GM18526 (cell line): ENCODE data around the gene JARID2.

Source experiments
- POLR2A ChIP-seq: IDR thresholded peaks from 3 replicates; pipeline ENCODE4 v1.6.1; 2011; ENCODE audit not compliant: insufficient read length; ENCODE audit errors: extremely low read depth

The JARID2 gene

GRCh38 chr6:15303920-15304291 lies 58.0 kb downstream of the JARID2 start:
- TF ChIP-seq POLR2A: no peak

- TF ChIP-seq POLR2A: no peak
These were observed 58.6 kb downstream of the JARID2 start for GRCh38 chr6:15304337-15305042.

DNA sequence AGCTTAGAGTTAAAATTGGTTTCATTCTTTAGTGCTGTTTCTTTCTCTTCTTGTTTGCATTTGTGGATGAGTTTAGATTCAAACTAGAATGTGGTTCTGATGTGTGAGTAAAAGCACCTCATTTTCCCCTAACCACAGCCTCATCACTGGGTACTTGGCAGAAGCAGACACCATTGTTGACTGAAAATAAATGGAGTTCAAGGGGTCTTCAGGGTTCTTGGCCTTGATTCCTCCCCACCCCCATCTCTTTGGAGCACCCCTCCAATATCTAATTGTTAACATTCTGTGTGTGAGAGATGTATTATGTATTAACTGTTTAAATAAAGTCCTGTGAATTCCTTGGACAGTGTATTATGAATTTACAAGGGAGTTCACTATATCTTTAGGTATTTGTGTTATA lies 59.6 kb downstream of the JARID2 start:
- no peak for TF ChIP-seq POLR2A

DNA sequence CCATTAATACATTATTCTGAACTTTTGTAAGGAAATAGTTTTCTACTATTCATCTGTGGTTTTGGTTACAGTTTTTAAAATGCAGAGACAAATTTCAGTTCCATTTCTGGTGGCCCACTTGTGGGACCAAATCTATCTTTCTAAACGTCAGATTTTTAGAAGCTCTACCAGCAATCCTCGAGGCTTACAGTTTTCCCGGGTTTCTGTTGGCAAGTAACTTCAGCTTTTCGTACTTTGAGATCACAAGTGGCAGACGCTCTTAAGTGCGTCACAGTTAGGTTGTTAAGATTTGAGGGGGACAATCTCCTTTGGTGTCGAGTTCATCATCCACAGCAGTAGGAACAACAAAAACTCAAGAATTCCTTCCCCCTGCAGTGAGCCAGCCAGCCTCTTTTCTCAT lies 60.0 kb downstream of the JARID2 start:
- TF ChIP-seq POLR2A: no peak

- TF ChIP-seq POLR2A: no peak
These were observed 62.8 kb downstream of the JARID2 start for GRCh38 chr6:15308435-15309213.

GRCh38 chr6:15309611-15310283 lies 63.9 kb downstream of the JARID2 start:
- no peak for TF ChIP-seq POLR2A

DNA sequence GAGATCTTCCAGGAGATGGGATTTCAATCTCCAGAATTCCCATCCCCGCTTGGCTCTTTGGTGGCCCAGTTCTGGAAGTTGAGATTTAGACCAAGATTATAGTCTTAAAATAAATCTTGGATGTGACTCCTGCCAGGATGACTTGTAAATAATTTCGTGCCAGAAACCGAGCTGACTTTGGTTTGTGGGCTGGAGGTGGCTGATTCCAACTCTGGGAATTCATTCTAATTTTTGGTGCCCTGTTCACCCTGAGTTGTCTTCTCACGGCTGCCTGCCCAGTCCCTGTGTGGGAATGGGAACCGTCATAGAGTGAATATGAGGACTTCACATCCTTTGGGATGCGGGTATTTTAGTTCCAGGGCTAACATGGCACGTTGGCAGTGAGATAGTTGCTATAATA lies 64.8 kb downstream of the JARID2 start:
- no peak for TF ChIP-seq POLR2A

DNA sequence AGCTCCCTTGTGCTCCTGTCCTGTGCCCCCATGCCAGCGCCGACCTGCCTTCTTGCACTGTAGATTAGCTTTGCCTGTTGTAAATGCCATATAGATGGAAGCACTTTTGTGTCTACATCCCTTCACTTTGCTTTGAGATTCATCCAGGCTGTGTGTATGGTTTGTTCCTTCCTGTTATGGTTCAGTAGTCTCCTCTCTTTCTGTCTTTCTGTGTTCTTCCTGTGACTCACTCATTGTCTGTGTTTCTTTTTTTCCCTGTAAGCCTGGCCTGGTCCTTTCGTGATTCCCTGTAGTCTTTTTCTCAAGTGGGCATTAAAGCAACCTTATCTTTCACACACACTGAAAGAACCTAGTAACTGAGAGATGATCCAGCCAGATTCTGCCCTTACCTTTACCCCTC lies 66.6 kb downstream of the JARID2 start:
- TF ChIP-seq POLR2A: no peak

DNA sequence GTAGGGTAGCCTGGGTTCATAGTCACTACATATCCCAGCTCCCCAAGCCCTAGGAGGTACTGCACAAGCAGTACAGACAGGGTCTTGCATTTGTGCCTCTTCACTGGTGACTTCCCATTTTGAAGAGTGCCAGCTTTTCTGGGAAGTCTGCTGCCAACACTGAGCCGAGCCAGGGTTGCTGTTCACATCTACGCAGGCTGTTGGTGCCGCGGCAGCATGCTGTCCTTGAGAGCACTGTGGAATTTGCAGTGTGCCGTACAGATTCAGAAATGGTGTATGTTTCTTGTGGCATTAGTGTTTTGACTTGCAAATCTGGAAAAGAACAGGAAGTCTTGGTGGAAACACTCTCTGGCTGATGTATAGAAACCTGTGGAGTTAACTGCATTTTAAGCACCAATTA lies 67.5 kb downstream of the JARID2 start:
- peak; percentile 27 for TF ChIP-seq POLR2A

GRCh38 chr6:15316754-15317153 lies 70.9 kb downstream of the JARID2 start:
- no peak for TF ChIP-seq POLR2A

DNA sequence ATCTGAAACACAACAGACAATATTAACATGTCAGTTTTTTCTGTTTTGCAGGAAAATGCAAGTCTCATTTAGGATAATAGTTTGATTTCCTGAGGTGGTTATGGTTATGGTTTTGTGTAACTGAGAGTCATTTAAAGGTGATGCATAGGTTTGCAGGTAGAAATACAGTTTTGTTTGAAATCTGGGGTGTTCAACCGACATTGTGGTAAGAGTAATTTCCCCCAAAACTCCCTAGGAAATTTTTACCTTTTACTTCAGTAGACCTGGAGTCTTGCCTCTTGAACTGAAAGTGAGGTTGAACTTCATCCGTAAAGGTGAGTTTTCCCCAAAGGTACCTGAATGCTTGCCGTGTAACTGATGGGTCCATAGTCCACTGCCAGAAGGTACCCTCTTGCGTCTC lies 71.4 kb downstream of the JARID2 start:
- no peak for TF ChIP-seq POLR2A

DNA sequence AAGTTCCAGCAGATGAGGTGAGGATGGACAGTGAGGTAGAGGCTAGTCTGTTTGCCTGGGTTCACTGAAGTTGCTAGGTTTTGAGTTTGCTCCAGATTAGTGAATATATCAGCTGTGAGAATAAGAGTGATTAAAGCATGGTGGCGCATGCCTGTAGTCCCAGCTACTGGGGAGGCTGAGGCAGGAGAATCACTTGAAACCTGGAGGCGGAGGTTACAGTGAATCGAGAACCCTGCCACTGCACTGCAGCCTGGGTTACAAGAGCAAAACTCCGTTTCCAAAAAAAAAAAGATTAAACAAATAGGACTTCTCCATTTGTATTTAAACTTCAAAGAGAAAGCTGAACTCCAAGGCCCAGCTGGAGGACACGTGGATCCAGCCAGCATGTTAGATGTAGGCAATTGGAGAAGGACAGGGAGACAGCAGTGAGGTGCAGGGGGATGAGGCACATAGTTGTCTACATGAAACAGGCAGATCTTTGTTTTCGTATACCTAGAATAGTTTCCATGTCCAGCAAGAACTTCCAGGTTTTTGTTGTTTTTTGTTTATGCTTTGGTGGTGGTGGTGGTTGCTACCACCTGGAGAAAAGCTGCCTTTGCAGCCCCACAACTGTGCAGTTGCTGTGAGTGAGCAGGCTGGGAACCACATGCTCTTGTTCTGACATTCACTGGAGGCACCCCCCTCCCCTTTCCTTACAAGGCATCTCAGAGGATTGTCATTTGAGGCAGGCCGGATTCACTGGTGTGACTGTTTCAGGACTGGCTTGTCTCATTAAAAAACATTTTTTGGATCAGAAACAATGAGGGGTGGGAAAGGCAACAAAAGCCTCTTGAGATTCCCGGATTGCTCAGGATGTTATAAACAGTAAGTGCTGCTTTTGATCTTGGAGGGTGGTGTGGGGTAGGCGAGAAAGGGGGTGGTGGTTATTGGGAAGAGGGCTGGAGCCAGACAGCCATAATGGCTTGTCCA lies 72.3 kb downstream of the JARID2 start:
- no peak for TF ChIP-seq POLR2A

GRCh38 chr6:15319677-15320076 lies 73.8 kb downstream of the JARID2 start:
- TF ChIP-seq POLR2A: no peak

DNA sequence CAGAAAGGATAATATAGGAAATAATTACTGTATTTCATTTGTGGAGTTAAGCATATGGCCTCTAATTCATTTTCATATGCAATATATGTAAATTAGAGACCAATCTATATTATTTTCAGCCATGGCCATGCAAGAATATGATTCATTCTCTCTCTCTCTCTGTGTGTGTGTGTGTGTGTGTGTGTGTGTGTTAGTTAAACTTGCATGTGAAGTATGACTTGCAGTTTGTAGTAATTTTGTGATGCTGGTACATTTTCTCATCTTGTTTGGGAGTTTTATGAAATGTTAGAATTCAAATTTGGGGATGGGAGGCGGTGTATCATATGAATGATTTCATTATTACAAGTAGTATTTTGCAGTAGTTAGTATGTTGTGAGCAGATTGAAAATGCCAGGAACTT lies 74.8 kb downstream of the JARID2 start:
- TF ChIP-seq POLR2A: no peak

- no peak for TF ChIP-seq POLR2A
These were observed 76.3 kb downstream of the JARID2 start for GRCh38 chr6:15322184-15322583.
